Upper lobe of left lung (tissue), 6 donors: Measurements from ENCODE around the gene FRMD5. TPM values are rescaled to one million over a fixed set of nuclear protein-coding genes. Genes with fewer than 3 reads are reported as not detected.
"Not testable (repeated sequence)": the region's sequence is repeated elsewhere in the genome, so short reads cannot be mapped to it uniquely, and the experiment has no call there.

Experiments used
- ATAC-seq, 2 donors: fragments of 200-7000 bp; cut with Tn5 transposase; one replicate each; pipeline ENCODE4 v1.9.1; 2022; ENCODE audit warnings: mild to moderate bottlenecking in 2 of 2, moderate library complexity in 2 of 2; ENCODE audit not compliant: low FRiP score in 2 of 2
- DNase-seq, 2 donors: peaks; one replicate each; pipeline ENCODE4 v3.0.0-alpha.2; 2019 to 2020
- H3K27ac ChIP-seq, 4 donors: fragments of 200-600 bp; sonication (generic); one replicate each; pipeline ENCODE4 v1.5.1; 2016 to 2019
- H3K27me3 ChIP-seq, 4 donors: fragments of 200-600 bp; sonication (generic); one replicate each; pipeline ENCODE4 v1.5.1; 2017 to 2019
- H3K36me3 ChIP-seq, 4 donors: fragments of 200-600 bp; sonication (generic); one replicate each; pipeline ENCODE4 v1.5.1; 2016 to 2019
- H3K4me1 ChIP-seq, 4 donors: fragments of 200-600 bp; sonication (generic); one replicate each; pipeline ENCODE4 v1.5.1; 2018 to 2019
- H3K4me3 ChIP-seq, 4 donors: fragments of 200-600 bp; sonication (generic); one replicate each; pipeline ENCODE4 v1.5.1; 2017 to 2019; ENCODE audit warnings: mild to moderate bottlenecking in 2 of 4, moderate library complexity in 1 of 4
- H3K9me3 ChIP-seq, 4 donors: fragments of 200-600 bp; sonication (generic); one replicate each; pipeline ENCODE4 v1.5.1; 2018 to 2019
- CTCF ChIP-seq, 6 experiments: fragments of 450-650 bp in 4 of 6; fragments of 200-600 bp in 2 of 6; sonication (generic) in 2 of 6; IDR thresholded peaks; one replicate each; pipeline ENCODE4 v1.5.1; 2016 to 2019; ENCODE audit warnings: antibody characterized with exemption in 6 of 6
- EP300 ChIP-seq, 4 donors: sonication (generic); formaldehyde crosslinking; IDR thresholded peaks; one replicate each; pipeline ENCODE4 v1.5.1; 2017; ENCODE audit warnings: antibody characterized with exemption in 4 of 4, control low read depth in 2 of 4
- POLR2A ChIP-seq, 4 donors: fragments of 450-650 bp; IDR thresholded peaks; one replicate each; pipeline ENCODE4 v1.5.1; 2016 to 2017; ENCODE audit warnings: antibody characterized with exemption in 4 of 4, mild to moderate bottlenecking in 2 of 4
- POLR2AphosphoS5 ChIP-seq, 2 donors: sonication (generic); formaldehyde crosslinking; IDR thresholded peaks; one replicate each; pipeline ENCODE4 v1.5.1; 2017; ENCODE audit warnings: antibody characterized with exemption in 2 of 2
- WGBS, 2 donors: methylation state at CpG; one replicate each; pipeline ENCODE4 v1.1.5; 2017 to 2018; 5-methylcytosine and 5-hydroxymethylcytosine counted together
- total RNA-seq, 6 donors: library from RNA; depleted of rRNA in 4 of 6; stranded (reverse); fragments of >200 nt in 4 of 6; gene quantifications; one replicate each; pipeline versions ENCODE4 v1.1.0 to v1.2.1, GENCODE V29; 2016 to 2021
- donor health status: DM: no; HTN: no; CAD: no; lungs with moderate emphysema.
- donor health status: DM: no; HTN: yes; CAD: no; lungs with severe emphysema.

FRMD5 gene
- total RNA-seq, 6 donors from 2014 or later: 0.15 to 1.3 (median 0.99) TPM; not detected in 2

- Histone ChIP-seq H3K27ac (no peak overlapping the region), H3K4me3 (no peak overlapping the region), H3K9me3 (no peaks in the 10 kb centered on the region), H3K36me3 (peaks cover 0 to 38% (median 0%) of the 10 kb centered on the region in 4 donors), H3K4me1 (no peaks in the 10 kb centered on the region), H3K27me3 (no peaks in the 10 kb centered on the region)
- WGBS, 2 donors: 94 to 98% methylated on average over 4 of the region's 4 CpGs
- DNase-seq: no peak
- no peak for ATAC-seq
- TF ChIP-seq CTCF (IDR thresholded peaks at IDR 0.05) (no peak), EP300 (IDR thresholded peaks at IDR 0.05) (no peak), POLR2A (IDR thresholded peaks at IDR 0.05) (no peak), POLR2AphosphoS5 (IDR thresholded peaks at IDR 0.05) (no peak)
Observed at GRCh38 chr15:43852607-43853006, 342.5 kb downstream of the FRMD5 start.

GRCh38 chr15:43851251-43851650 is 343.8 kb downstream of the FRMD5 start:
- H3K4me3 ChIP-seq: no peak overlapping the region
- no peaks in the 10 kb centered on the region for H3K9me3 ChIP-seq
- no peaks in the 10 kb centered on the region for H3K27me3 ChIP-seq
- 98 to 100% methylated on average over 3 of the region's 3 CpGs for WGBS, 2 donors
- TF ChIP-seq POLR2AphosphoS5 (IDR thresholded peaks at IDR 0.05): no peak
- no peak for TF ChIP-seq CTCF (IDR thresholded peaks at IDR 0.05)
- no peak for TF ChIP-seq EP300 (IDR thresholded peaks at IDR 0.05)
- TF ChIP-seq POLR2A (IDR thresholded peaks at IDR 0.05): no peak
- H3K27ac ChIP-seq: no peak overlapping the region
- H3K4me1 ChIP-seq: no peaks in the 10 kb centered on the region
- no peak for DNase-seq
- peaks cover 0 to 40% (median 0%) of the 10 kb centered on the region in 4 donors for H3K36me3 ChIP-seq
- ATAC-seq: no peak

GRCh38 chr15:43845421-43845820 is 349.6 kb downstream of the FRMD5 start:
- no peak for DNase-seq
- H3K4me1 ChIP-seq: no peaks in the 10 kb centered on the region
- no peaks in the 10 kb centered on the region for H3K27me3 ChIP-seq
- ATAC-seq: no peak
- H3K9me3 ChIP-seq: no peaks in the 10 kb centered on the region
- TF ChIP-seq CTCF (IDR thresholded peaks at IDR 0.05) (no peak), POLR2A (IDR thresholded peaks at IDR 0.05) (no peak), POLR2AphosphoS5 (IDR thresholded peaks at IDR 0.05) (no peak), EP300 (IDR thresholded peaks at IDR 0.05) (no peak)
- peaks cover 0 to 27% (median 6%) of the 10 kb centered on the region in 4 donors for H3K36me3 ChIP-seq
- no peak overlapping the region for H3K4me3 ChIP-seq
- no peak overlapping the region for H3K27ac ChIP-seq

GRCh38 chr15:43832485-43832884 is 362.6 kb downstream of the FRMD5 start:
- ATAC-seq, H3K4me1 ChIP-seq, H3K27ac ChIP-seq, DNase-seq, H3K27me3 ChIP-seq, H3K4me3 ChIP-seq, H3K9me3 ChIP-seq: not testable (repeated sequence)
- peaks cover 0 to 13% (median 3%) of the 10 kb centered on the region in 4 donors for H3K36me3 ChIP-seq
- WGBS, 2 donors: 95 to 97% methylated on average over 6 of the region's 6 CpGs

- H3K27me3 ChIP-seq, H3K9me3 ChIP-seq, ATAC-seq, DNase-seq, H3K27ac ChIP-seq, H3K4me3 ChIP-seq: not testable (repeated sequence)
- Histone ChIP-seq H3K36me3 (peaks cover 0 to 13% (median 3%) of the 10 kb centered on the region in 4 donors), H3K4me1 (peaks cover 0 to 17% (median 7%) of the 10 kb centered on the region in 4 donors)
- 94% methylated on average over 14 of the region's 14 CpGs for WGBS, 2 donors
Observed at GRCh38 chr15:43831519-43832052, 363.5 kb downstream of the FRMD5 start.

GRCh38 chr15:43830691-43831275 is 364.3 kb downstream of the FRMD5 start:
- not testable (repeated sequence) for DNase-seq, H3K36me3 ChIP-seq, H3K9me3 ChIP-seq, H3K27ac ChIP-seq, H3K4me3 ChIP-seq, H3K27me3 ChIP-seq, ATAC-seq
- 94 to 96% methylated on average over 9 of the region's 9 CpGs for WGBS, 2 donors
- peaks cover 5 to 22% (median 13%) of the 10 kb centered on the region in 4 donors for H3K4me1 ChIP-seq

- not testable (repeated sequence) for H3K4me3 ChIP-seq, H3K27ac ChIP-seq, H3K27me3 ChIP-seq, DNase-seq, H3K36me3 ChIP-seq, H3K9me3 ChIP-seq, ATAC-seq
- peaks cover 5 to 26% (median 13%) of the 10 kb centered on the region in 4 donors for H3K4me1 ChIP-seq
- WGBS, 2 donors: 95% methylated on average over 9 of the region's 9 CpGs
Observed at GRCh38 chr15:43829951-43830540, 365.0 kb downstream of the FRMD5 start.
